G401 (cell line): Measurements from ENCODE around the gene TUBB. TPM values are rescaled to one million over a fixed set of nuclear protein-coding genes. Genes with fewer than 3 reads are reported as not detected.

ENCODE experiments used
- DNase-seq: peaks from one replicate; pipeline ENCODE4 v3.0.0-alpha.2; 2015; ENCODE audit warnings: low spot score
- in situ Hi-C: cut with HindIII; loops from 2 replicates; pipeline ENCODE4 v1.10.0; 2016; ENCODE audit warnings: low sequenced_read_pairs, mixed read lengths
- total RNA-seq: library from RNA; depleted of rRNA; stranded (reverse); fragments of >200 nt; shearing (Covaris generic); gene quantifications from 2 replicates; pipeline ENCODE4 v1.2.3, GENCODE V29; 2014

The TUBB gene
- total RNA-seq, 1 experiment from 2014 or later: 575 TPM

- DNase-seq: peak; percentile 63
- in situ Hi-C loops: no loop called here
Observed at GRCh38 chr6:30686908-30687658, 33.1 kb upstream of the TUBB start.

- in situ Hi-C loops: no loop called here
- DNase-seq: peak; percentile 33
Observed at GRCh38 chr6:30687659-30688431, 32.3 kb upstream of the TUBB start.

GRCh38 chr6:30688569-30688968 is 31.6 kb upstream of the TUBB start:
- in situ Hi-C loops: no loop called here
- DNase-seq: no peak

DNA sequence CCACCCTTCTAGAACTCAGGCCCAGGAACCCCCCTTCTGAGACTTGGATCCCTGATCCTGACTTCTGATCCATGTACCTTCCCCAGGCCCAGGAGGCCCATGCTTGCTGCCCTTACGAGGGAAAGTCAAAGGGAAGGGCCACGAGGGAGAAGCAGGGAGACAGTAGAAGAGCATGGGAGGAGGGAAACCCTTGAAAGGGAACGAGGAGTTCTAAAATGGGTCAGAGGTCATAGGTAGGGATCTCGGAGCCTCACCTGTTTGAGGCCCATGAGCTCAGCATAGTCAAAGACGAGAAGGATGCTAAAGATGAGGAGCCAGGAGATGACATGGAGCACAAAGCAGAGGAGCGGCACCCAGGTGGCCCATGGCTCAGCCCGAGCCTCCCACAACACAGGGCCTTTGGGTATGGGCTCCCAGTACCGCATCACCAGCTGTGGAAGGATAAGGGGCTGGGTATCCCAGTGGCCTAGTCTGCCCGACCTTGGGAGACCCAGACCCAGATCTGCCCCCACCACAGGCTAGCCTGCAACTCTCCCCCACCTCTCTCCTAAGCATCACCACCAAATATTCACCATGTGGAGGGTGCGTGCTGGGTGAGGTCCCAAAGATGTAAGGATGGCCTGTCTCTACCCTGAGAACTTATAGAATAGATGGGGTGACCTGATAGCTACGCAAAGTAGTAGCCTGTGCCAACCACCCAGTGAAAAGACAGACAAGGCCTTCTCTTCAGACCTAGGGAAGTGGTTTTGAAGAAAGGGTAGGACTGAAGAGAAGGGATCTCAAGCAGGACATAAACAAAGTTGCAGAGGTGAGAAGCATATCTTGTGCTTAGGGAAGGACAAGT is 30.9 kb upstream of the TUBB start:
- in situ Hi-C loops: no loop called here
- DNase-seq: no peak

GRCh38 chr6:30689985-30690384 is 30.2 kb upstream of the TUBB start:
- in situ Hi-C loops: no loop called here
- no peak for DNase-seq

- in situ Hi-C loops: no loop called here
- peak; percentile 84 for DNase-seq
Observed at GRCh38 chr6:30690403-30691207, 29.5 kb upstream of the TUBB start, which contains the start of gene NRM. Gene NRM, minus strand, starts transcription at chr6:30690984. Its CDS starts 10 bp downstream, at chr6:30690974.

DNA sequence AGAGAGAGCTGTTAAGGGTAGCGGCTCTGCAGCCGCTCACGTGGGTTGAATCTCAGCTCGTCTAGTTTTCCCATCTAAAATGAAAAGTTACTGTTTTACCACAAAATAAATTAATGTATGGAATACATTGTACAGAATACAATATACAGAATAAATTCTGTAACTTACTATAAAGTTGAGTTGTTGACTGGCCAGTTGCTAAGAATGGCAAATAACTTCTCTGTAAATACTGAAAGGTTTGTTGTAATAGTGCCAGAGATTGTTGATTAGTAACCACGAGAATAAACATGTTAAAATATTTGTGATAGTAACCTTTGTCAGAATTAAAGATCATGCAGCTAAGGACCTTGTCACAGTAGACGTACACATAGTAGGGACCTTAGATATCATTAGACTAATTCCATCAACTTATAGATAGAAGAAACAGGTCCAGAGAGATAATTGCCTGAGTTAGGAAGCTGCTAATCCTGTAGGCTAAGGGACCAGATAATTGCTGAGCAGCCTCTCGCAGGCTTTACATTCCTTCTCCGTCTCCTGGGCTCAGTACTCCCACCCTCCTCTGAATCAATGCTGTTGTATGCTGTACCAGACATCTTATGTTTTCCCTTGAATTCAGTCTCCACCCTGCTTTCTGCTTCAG is 28.8 kb upstream of the TUBB start:
- in situ Hi-C loops: no loop called here
- peak; percentile 17 for DNase-seq

DNA sequence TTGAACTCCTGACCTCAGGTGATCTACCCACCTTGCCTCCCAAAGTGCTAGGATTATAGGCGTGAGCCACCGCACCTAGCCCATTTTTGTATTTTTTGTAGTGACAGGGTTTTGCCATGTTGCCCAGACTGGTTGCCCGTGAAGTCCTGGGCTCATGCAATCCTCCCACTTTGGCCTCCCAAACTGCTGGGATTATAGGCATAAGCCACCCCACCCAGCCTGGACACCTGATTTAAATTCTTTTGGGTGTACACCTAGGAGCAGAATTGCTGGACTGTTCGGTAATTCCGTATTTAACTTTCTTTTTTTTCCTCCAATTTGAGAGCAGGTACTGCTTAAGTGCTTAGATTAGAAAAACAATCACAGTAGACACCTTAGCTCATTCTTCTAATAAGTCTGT is 23.7 kb upstream of the TUBB start:
- DNase-seq: no peak
- in situ Hi-C loops: no loop called here

DNA sequence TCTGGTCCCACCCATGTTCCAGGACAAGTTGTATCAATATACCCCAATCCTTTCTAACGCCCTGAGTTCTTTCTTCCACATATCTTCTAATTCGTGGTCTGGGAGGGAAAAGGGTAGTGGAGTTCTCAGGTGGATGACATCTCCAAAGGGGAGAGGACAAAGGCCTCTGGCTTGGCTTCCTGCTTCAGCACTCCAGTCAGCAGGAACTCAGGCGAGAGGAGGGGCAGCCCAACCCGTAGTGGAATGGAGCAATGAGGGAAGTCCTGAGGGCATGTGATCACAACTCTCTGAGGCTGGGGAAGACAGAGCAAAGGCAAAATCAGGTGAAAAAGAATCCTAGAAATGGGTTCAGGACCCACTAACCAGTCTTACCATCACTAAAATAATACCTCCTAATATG is 19.8 kb upstream of the TUBB start:
- in situ Hi-C loops: no loop called here

DNA sequence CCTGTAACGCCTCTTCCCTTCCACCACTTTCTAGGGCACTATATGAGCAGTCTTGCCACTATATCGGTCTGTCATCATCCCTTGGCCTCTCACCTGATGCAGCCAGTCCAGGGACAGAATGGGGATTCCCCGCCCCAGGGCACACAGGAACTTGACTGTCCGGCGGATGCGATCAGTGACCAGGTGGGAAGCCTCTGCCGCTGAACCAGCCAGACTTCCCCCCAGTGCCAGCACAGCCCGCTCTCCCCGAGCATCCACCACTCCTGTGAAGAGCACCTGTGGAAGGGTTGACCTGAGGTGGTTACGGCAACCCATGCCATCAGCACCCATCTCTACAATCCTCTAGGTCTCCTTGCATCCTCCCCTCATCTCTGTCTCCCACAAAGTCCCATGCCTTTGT is 17.1 kb upstream of the TUBB start:
- in situ Hi-C loops: no loop called here
- DNase-seq: no peak

More for the DNA sequence above, 19.8 kb upstream of the TUBB start:
- DNase-seq: no peak

- in situ Hi-C loops: no loop called here
- DNase-seq: no peak
Observed at GRCh38 chr6:30703821-30704220, 16.3 kb upstream of the TUBB start.

GRCh38 chr6:30705620-30706019 is 14.5 kb upstream of the TUBB start:
- in situ Hi-C loops: no loop called here
- no peak for DNase-seq

- in situ Hi-C loops: no loop called here
Observed at GRCh38 chr6:30707281-30707850, 12.8 kb upstream of the TUBB start.

DNA sequence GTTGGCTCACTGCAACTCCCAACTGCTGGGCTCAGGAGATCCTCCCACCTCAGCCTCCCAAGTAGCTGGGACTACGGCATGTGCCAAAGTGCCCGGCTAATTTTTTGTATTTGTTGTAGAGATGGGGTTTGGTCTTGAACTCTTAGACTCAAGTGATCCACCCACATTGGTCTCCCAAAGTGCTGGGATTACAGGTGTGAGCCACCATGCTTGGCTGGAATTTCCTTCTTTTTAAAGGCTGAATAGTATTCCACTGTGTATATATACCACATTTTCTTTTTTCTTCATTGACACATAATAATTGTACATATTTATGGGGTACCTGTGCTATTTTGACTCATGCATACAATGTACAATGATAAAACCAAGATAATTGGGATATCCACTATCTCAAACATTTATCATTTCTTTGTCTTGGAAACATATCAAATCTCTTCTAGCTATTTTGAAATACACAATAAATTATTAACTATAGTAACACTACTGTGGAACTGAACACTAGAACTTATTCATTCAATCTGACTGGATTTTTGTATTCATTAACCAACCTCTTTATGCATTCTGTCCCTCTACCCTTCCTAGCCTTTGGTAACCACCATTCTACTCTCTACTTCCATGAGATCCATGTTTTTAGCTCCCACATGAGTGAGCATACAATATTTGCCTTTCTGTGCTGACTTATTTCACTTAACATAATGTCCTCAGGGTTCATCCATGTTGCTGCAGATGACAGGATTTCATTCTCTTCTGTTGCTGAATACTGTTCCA is 10.9 kb upstream of the TUBB start:
- no peak for DNase-seq
- in situ Hi-C loops: no loop called here

More at GRCh38 chr6:30707281-30707850, 12.8 kb upstream of the TUBB start:
- DNase-seq: no peak

DNA sequence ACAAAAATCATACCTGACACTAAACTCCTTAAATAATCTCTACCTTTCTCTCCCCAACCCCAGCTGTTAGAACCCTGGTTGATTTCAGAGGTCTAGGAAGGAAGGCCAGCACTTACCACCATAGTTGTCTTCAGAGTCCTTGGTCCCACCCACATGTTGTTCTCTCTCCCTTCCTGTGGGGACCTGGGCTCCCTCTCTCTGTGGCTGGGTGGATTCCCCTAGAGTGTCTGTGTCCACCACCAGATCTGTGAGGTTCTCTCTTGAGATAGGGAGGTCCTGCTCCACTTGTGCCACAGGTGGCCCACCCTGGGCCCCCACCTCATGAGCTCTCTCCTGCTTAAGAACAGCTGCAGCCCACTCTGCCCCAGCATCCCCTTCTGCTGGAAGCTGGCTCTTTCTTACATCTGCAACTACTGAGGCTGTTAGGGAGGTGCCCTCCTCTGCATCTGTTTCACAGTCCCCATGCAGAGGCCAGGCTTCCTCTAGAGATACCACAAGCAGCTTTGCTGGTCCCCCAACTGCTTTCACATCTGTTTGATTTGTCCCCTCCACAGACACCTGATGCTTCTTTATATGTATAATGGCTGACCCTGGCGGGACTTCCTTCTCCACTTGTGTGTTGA is 8.3 kb upstream of the TUBB start:
- no peak for DNase-seq
- in situ Hi-C loops: no loop called here

GRCh38 chr6:30712441-30712945 is 7.7 kb upstream of the TUBB start:
- in situ Hi-C loops: no loop called here
- no peak for DNase-seq

DNA sequence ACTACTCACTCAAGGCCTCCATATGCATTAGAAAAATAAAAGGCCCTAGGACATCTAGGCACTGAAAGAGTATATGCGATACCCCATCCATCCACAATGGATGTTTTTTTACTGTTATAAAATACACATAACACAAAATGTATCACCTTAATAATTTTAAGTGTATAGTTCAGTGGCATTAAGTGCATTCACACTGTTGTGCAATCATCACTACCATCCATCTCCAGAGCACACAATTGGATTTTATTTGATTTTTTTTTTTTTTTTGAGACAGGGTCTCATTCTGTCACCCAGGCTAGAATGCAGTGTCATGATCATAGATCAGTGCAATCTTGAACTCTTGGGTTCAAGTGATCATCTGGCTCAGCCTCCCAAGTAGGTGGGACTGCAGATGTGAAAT is 5.9 kb upstream of the TUBB start:
- DNase-seq: no peak
- in situ Hi-C loops: no loop called here
